Spleen (tissue), 13 donors: ENCODE measurements around the gene ANKRD10. TPM values are rescaled to one million over a fixed set of nuclear protein-coding genes. Genes with fewer than 3 reads are reported as not detected.
A peak's percentile ranks its signal among the peaks of the same experiment; 100 is the strongest.

Experiments
- DNase-seq: peaks from one replicate; pipeline ENCODE4 v3.0.0-alpha.2; 2020
- H3K27ac ChIP-seq, 8 donors: fragments of 200-600 bp; sonication (generic) in 7 of 8; 1 replicate in 4 of 8; 2 replicates in 4 of 8; pipeline versions ENCODE4 v1.5.0 to v1.8.0; 2016 to 2021; ENCODE audit warnings: inconsistent platforms in 4 of 8, mild to moderate bottlenecking in 4 of 8, moderate library complexity in 1 of 8
- H3K27me3 ChIP-seq, 7 donors: fragments of 200-600 bp; sonication (generic) in 6 of 7; replicated peaks in 1 of 7; 1 replicate in 4 of 7; 2 replicates in 3 of 7; pipeline versions ENCODE4 v1.5.0 to v1.8.0; 2016 to 2021; ENCODE audit warnings: inconsistent platforms in 3 of 7, mild to moderate bottlenecking in 1 of 7
- H3K36me3 ChIP-seq, 6 donors: fragments of 200-600 bp; sonication (generic) in 5 of 6; 1 replicate in 4 of 6; 2 replicates in 2 of 6; pipeline versions ENCODE4 v1.5.0 to v1.8.0; 2016 to 2021; ENCODE audit warnings: inconsistent platforms in 2 of 6
- H3K4me1 ChIP-seq, 6 donors: fragments of 200-600 bp; sonication (generic) in 5 of 6; 1 replicate in 3 of 6; 2 replicates in 3 of 6; pipeline versions ENCODE4 v1.5.0 to v1.8.0; 2016 to 2021; ENCODE audit warnings: inconsistent platforms in 3 of 6
- H3K4me3 ChIP-seq, 8 donors: fragments of 200-600 bp; sonication (generic) in 7 of 8; 1 replicate in 4 of 8; 2 replicates in 4 of 8; pipeline versions ENCODE4 v1.5.0 to v1.8.0; 2016 to 2021; ENCODE audit warnings: inconsistent platforms in 4 of 8, mild to moderate bottlenecking in 4 of 8, moderate library complexity in 2 of 8
- H3K9me3 ChIP-seq, 8 donors: fragments of 200-600 bp; sonication (generic) in 7 of 8; 1 replicate in 4 of 8; 2 replicates in 4 of 8; pipeline versions ENCODE4 v1.5.0 to v1.8.0; 2016 to 2021; ENCODE audit warnings: inconsistent platforms in 4 of 8
- CTCF ChIP-seq, 11 experiments: fragments of 200-600 bp in 7 of 11; fragments of 450-650 bp in 4 of 11; sonication (generic) in 4 of 11; IDR thresholded peaks in 8 of 11; conservative IDR thresholded peaks in 3 of 11; 1 replicate in 7 of 11; 2 replicates in 4 of 11; pipeline versions ENCODE4 v1.4.0 to v1.8.0; 2016 to 2021; ENCODE audit warnings: antibody characterized with exemption in 11 of 11, inconsistent platforms in 4 of 11, mild to moderate bottlenecking in 1 of 11
- POLR2A ChIP-seq, 3 donors: fragments of 450-650 bp; IDR thresholded peaks; one replicate each; pipeline ENCODE4 v1.5.1; 2017; ENCODE audit warnings: antibody characterized with exemption in 3 of 3, mild to moderate bottlenecking in 1 of 3
- POLR2AphosphoS5 ChIP-seq, 3 donors: sonication (generic); formaldehyde crosslinking; IDR thresholded peaks; one replicate each; pipeline ENCODE4 v1.5.1; 2017; ENCODE audit warnings: antibody characterized with exemption in 3 of 3
- WGBS, 5 donors: extraction: QIAGEN DNeasy Blood & Tissue Kit in 3 of 5; methylation state at CpG; one replicate each; pipeline versions ENCODE4 v1.1.5 to v1.1.7; 2013 to 2018; 5-methylcytosine and 5-hydroxymethylcytosine counted together
- intact Hi-C: fragments of 100-400 bp; cut with DNase I; formaldehyde crosslinking; loops from one replicate; pipeline ENCODE4 v1.15.0; 2023; ENCODE audit warnings: low total_unique reads
- long read RNA-seq, 2 donors: transcript quantifications; one replicate each; lab custom pipeline, GENCODE V29; 2026
- polyA plus RNA-seq, 3 donors: library from polyadenylated mRNA; stranded (reverse); fragments of 200-250 nt; gene quantifications; one replicate each; pipeline ENCODE4 v1.2.1, GENCODE V29; 2013
- total RNA-seq, 7 donors: library from RNA; depleted of rRNA in 3 of 7; stranded (reverse); fragments of >200 nt in 3 of 7; fragmentation: NEBNext Ultra II Directional in 4 of 7; extraction: Animal tissue kit (Norgen Biotek cat#: 25700) in 4 of 7; gene quantifications; one replicate each; pipeline versions ENCODE4 v1.1.0 to v1.2.1, GENCODE V29; 2016 to 2021
- donor health status: healthy with polysubstance abuse.
- donor health status: DM: no; HTN: no; CAD: no; lungs with moderate emphysema.
- donor health status: DM: no; HTN: no; CAD: no.
- donor health status: Bipolar disorder and iron deficiency.
- donor health status: healthy.
- donor health status: DM: no; HTN: no; CAD: no.
- donor health status: DM: yes; HTN: yes; CAD: no.

The ANKRD10 gene
- total RNA-seq (100 to 1,000 TPM; 165 to 253 (median 191) TPM), polyA plus RNA-seq (100 to 1,000 TPM; 122 to 179 (median 144) TPM)
- long read RNA-seq, donor 1, transcript ANKRD10-211 (2 exons, 704 nt): major isoform, 13 of 45 reads
- long read RNA-seq, donor 1, transcript ANKRD10-201 (6 exons, 2,495 nt): minor isoform, 6 of 45 reads
- long read RNA-seq, donor 1, partial matches to known transcripts: 22 of 45 reads
- long read RNA-seq, donor 1, other reads (novel, unspliced or antisense): 0 of 45 reads
- long read RNA-seq, donor 2, transcript ANKRD10-201 (6 exons, 2,495 nt): major isoform, 9 of 22 reads
- long read RNA-seq, donor 2, partial matches to known transcripts: 5 of 22 reads
- long read RNA-seq, donor 2, other reads (novel, unspliced or antisense): 0 of 22 reads

GRCh38 chr13:110915057-110915873 lies at the start of gene ANKRD10:
Gene ANKRD10, minus strand, starts transcription at chr13:110915069. Its CDS starts 135 bp downstream, at chr13:110914934.
- Histone ChIP-seq H3K9me3 (no peaks in the 10 kb centered on the region), H3K27ac (peak within 1 kb of the TSS; percentile 96 to 100 (median 99)), H3K27me3 (no peaks in the 10 kb centered on the region), H3K4me3 (peak within 1 kb of the TSS; percentile 82 to 99 (median 92)), H3K36me3 (peaks cover 0 to 13% (median 1%) of the 10 kb centered on the region in 6 donors), H3K4me1 (peaks cover 26 to 62% (median 51%) of the 10 kb centered on the region in 6 donors)
- TF ChIP-seq POLR2AphosphoS5 (IDR thresholded peaks at IDR 0.05): peak in 2 of 3 donors; percentile 71 to 74
- peak in 1 of 3 donors; percentile 47 for TF ChIP-seq POLR2A (IDR thresholded peaks at IDR 0.05)
- peak; percentile 87 to 100 (median 98) for TF ChIP-seq CTCF (IDR thresholded peaks at IDR 0.05 in 8 of 11, conservative IDR thresholded peaks at IDR 0.05 in 3 of 11)
- intact Hi-C loops: no loop called here
- WGBS, 5 donors: 1 to 2% (median 1%) methylated on average over 25 to 81 of the region's 81 CpGs
- peak; percentile 100 for DNase-seq

- 74 to 80% (median 79%) methylated on average over 6 of the region's 6 CpGs for WGBS, 5 donors
- intact Hi-C loops: no loop called here
These were observed 49.6 kb upstream of the ANKRD10 start for GRCh38 chr13:110964229-110965037.

GRCh38 chr13:110963554-110963970 lies 48.7 kb upstream of the ANKRD10 start:
- Histone ChIP-seq H3K36me3 (no peaks in the 10 kb centered on the region), H3K4me1 (no peaks in the 10 kb centered on the region), H3K4me3 (no peak overlapping the region), H3K27me3 (no peaks in the 10 kb centered on the region), H3K27ac (no peak overlapping the region), H3K9me3 (peaks cover 0 to 67% (median 55%) of the 10 kb centered on the region in 8 donors)
- 82 to 91% (median 83%) methylated on average over 3 of the region's 3 CpGs for WGBS, 5 donors
- DNase-seq: no peak
- TF ChIP-seq POLR2AphosphoS5 (IDR thresholded peaks at IDR 0.05) (no peak), POLR2A (IDR thresholded peaks at IDR 0.05) (no peak), CTCF (IDR thresholded peaks at IDR 0.05 in 8 of 11, conservative IDR thresholded peaks at IDR 0.05 in 3 of 11) (no peak)
- intact Hi-C loops: no loop called here

More at GRCh38 chr13:110964229-110965037, 49.6 kb upstream of the ANKRD10 start:
- Histone ChIP-seq H3K9me3 (peaks cover 0 to 67% (median 55%) of the 10 kb centered on the region in 8 donors), H3K36me3 (no peaks in the 10 kb centered on the region), H3K27me3 (no peaks in the 10 kb centered on the region), H3K27ac (no peak overlapping the region), H3K4me3 (no peak overlapping the region), H3K4me1 (no peaks in the 10 kb centered on the region)
- no peak for DNase-seq
- TF ChIP-seq POLR2AphosphoS5 (IDR thresholded peaks at IDR 0.05): no peak
- no peak for TF ChIP-seq POLR2A (IDR thresholded peaks at IDR 0.05)
- TF ChIP-seq CTCF (IDR thresholded peaks at IDR 0.05 in 8 of 11, conservative IDR thresholded peaks at IDR 0.05 in 3 of 11): no peak
